ENCODE results near the gene FCN1. TPM values are rescaled to one million over a fixed set of nuclear protein-coding genes. Genes with fewer than 3 reads are reported as not detected.

Gene FCN1
- total RNA-seq, 1 experiment from 2014 or later: not detected

DNA sequence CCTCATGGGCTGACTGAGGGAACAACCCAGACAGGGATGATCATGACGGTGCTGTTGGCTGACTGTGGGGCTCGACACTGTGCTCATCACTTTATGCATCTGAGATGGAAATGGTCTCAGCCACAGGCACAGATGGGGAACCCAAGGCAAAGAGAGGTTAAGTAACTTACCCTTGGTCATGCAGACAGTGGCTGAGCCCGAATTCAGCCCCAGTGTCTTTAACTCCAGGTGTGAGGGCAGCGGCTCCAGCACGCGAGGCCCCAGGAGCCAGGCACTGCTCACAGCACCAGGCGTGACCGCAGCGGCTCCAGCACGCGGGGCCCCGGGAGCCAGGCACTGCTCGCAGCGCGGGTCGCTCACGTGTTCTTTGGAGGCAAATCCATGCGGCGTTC, 45.3 kb upstream of the FCN1 start:
- Histone ChIP-seq H3K27ac (ENCODE audit: low read length) (no peak overlapping the region), H4K20me1 (ENCODE audit: insufficient read depth, low read depth, low read length) (no peaks in the 10 kb centered on the region), H2AFZ (ENCODE audit: low read length) (no peak overlapping the region), H3K27me3 (ENCODE audit: low read length) (no peaks in the 10 kb centered on the region), H3K36me3 (ENCODE audit: insufficient read depth, low read length) (no peaks in the 10 kb centered on the region), H3K4me3 (ENCODE audit: low read length) (no peak overlapping the region), H3K9ac (ENCODE audit: low read length) (no peak overlapping the region), H3K79me2 (ENCODE audit: low read length) (no peaks in the 10 kb centered on the region), H3K4me2 (ENCODE audit: low read depth, low read length, poor library complexity, severe bottlenecking) (no peak overlapping the region), H3K9me3 (ENCODE audit: low read length) (no peaks in the 10 kb centered on the region), H3K4me1 (ENCODE audit: low read length) (no peaks in the 10 kb centered on the region), H3K9me2 (replicated peaks; ENCODE audit: insufficient read depth, low read length) (no peaks in the 10 kb centered on the region)
- DNase-seq: no peak

DNA sequence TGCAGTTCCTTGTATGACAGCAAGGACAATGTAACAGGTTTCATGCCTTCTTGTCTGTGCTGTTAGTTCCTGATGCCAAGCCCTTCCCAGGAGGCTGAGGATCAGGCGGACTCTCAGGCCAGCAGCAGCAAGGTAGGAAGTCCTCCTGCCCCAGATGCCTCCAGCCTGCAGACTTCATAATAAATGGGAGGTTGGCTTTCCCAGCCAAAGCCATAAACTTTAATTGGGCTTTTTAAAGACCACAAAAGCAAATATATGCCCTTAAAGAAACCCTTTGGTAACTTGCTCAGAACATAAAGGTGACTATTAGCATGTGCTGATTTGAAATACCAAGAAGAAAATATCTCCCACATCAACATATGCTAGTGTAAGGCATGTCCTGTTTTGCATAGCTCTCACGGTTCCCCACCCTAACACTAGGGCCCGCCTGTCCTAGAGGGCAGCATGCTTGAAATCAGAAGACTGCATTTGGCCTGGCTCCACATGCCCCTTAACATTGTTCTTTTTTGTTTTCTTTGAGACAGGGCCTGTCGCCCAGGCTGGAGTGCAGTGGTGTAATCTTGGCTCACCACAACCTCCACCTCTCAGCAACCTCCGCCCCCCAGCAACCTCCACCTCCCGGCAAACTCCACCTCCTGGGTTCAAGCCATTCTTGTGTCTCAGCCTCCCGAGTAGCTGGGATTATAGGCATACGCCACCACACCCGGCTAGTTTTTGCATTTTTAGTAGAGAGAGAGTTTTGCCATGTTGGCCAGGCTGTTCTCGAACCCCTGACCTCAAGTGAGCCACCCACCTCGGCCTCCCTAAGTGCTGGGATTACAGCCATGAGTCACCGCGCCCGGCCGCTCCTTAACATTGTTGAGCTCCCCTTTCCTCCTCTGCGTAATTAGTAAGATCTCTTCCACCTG, 44.6 kb upstream of the FCN1 start:
- Histone ChIP-seq H3K79me2 (ENCODE audit: low read length) (no peaks in the 10 kb centered on the region), H3K36me3 (ENCODE audit: insufficient read depth, low read length) (no peaks in the 10 kb centered on the region), H2AFZ (ENCODE audit: low read length) (no peak overlapping the region), H3K4me3 (ENCODE audit: low read length) (no peak overlapping the region), H3K4me2 (ENCODE audit: low read depth, low read length, poor library complexity, severe bottlenecking) (no peak overlapping the region), H3K9ac (ENCODE audit: low read length) (no peak overlapping the region), H3K27ac (ENCODE audit: low read length) (no peak overlapping the region), H3K4me1 (ENCODE audit: low read length) (no peaks in the 10 kb centered on the region), H4K20me1 (ENCODE audit: insufficient read depth, low read depth, low read length) (no peaks in the 10 kb centered on the region), H3K27me3 (ENCODE audit: low read length) (no peaks in the 10 kb centered on the region), H3K9me3 (ENCODE audit: low read length) (no peaks in the 10 kb centered on the region), H3K9me2 (replicated peaks; ENCODE audit: insufficient read depth, low read length) (no peaks in the 10 kb centered on the region)
- DNase-seq: no peak

DNA sequence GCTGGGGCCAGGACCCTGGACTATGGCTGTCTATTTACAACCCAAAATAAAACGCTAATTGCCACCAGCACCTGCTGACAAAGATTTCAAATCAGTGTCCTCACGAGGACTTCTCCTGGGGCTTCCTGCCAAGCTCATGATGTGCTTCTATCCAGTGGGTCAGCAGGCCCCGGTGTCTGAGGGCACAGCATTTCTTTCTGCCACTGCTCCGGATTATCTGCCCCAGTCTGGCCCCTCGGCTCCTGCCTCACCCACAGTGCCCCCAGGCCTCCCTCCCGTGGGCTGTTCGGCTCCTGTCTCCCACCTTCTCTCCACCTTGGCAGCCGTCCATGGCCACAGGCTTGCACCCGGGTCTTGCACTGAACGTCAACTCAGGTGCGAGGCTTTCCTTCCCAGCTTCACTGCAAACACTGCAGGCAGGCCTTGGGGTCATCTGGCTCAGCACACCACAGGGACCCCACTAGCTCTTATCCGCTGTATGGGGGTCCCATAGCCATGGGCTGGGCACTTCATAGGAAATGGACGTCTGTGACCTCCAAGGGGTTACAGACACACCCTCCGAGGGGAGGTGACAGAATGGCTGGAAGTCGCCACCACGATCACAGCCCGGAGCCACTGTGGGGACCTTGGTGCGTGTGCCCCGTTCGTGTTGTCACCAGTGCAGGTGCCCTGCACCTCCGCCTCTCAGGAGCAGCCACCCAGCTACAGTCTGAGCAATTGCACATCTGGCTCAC, 43.8 kb upstream of the FCN1 start:
- H3K36me3 ChIP-seq (ENCODE audit: insufficient read depth, low read length): no peaks in the 10 kb centered on the region
- H3K4me3 ChIP-seq (ENCODE audit: low read length): no peak overlapping the region
- H3K79me2 ChIP-seq (ENCODE audit: low read length): no peaks in the 10 kb centered on the region
- no peak overlapping the region for H3K9ac ChIP-seq (ENCODE audit: low read length)
- no peak overlapping the region for H3K4me2 ChIP-seq (ENCODE audit: low read depth, low read length, poor library complexity, severe bottlenecking)
- H3K9me2 ChIP-seq (replicated peaks; ENCODE audit: insufficient read depth, low read length): no peaks in the 10 kb centered on the region
- DNase-seq: no peak
- H3K9me3 ChIP-seq (ENCODE audit: low read length): no peaks in the 10 kb centered on the region
- no peaks in the 10 kb centered on the region for H3K4me1 ChIP-seq (ENCODE audit: low read length)
- no peaks in the 10 kb centered on the region for H3K27me3 ChIP-seq (ENCODE audit: low read length)
- no peaks in the 10 kb centered on the region for H4K20me1 ChIP-seq (ENCODE audit: insufficient read depth, low read depth, low read length)
- H2AFZ ChIP-seq (ENCODE audit: low read length): no peak overlapping the region
- no peak overlapping the region for H3K27ac ChIP-seq (ENCODE audit: low read length)

DNA sequence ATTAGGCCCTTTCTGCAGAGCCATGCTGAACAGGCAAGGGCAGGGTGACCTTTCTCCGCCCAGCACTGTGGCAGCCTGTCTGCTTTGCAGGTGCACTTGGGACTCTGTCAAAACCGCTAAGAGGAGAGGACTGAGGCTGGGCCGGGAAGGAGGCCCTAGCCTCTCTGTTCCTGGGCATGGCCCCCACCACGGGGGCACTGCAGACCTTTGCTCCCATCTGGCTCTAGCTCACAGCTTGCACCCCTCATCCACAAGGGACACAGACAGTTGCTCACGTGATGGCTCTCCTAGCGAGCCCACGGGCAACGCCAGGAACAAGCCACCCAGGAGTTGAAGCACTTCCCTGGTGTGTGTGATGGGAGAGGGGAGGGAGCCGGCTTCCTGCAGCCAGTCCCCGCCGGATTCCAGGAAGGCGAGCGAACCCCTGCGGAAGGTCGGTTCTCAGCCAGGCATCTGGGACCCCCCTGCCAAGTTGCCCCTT, 43.0 kb upstream of the FCN1 start:
- no peaks in the 10 kb centered on the region for H3K9me3 ChIP-seq (ENCODE audit: low read length)
- no peak for DNase-seq
- H3K4me1 ChIP-seq (ENCODE audit: low read length): no peaks in the 10 kb centered on the region
- no peak overlapping the region for H3K9ac ChIP-seq (ENCODE audit: low read length)
- no peaks in the 10 kb centered on the region for H3K79me2 ChIP-seq (ENCODE audit: low read length)
- no peaks in the 10 kb centered on the region for H3K9me2 ChIP-seq (replicated peaks; ENCODE audit: insufficient read depth, low read length)
- no peaks in the 10 kb centered on the region for H3K36me3 ChIP-seq (ENCODE audit: insufficient read depth, low read length)
- no peaks in the 10 kb centered on the region for H4K20me1 ChIP-seq (ENCODE audit: insufficient read depth, low read depth, low read length)
- no peak overlapping the region for H3K4me2 ChIP-seq (ENCODE audit: low read depth, low read length, poor library complexity, severe bottlenecking)
- H3K27ac ChIP-seq (ENCODE audit: low read length): no peak overlapping the region
- H3K27me3 ChIP-seq (ENCODE audit: low read length): no peaks in the 10 kb centered on the region
- H3K4me3 ChIP-seq (ENCODE audit: low read length): no peak overlapping the region
- H2AFZ ChIP-seq (ENCODE audit: low read length): no peak overlapping the region

DNA sequence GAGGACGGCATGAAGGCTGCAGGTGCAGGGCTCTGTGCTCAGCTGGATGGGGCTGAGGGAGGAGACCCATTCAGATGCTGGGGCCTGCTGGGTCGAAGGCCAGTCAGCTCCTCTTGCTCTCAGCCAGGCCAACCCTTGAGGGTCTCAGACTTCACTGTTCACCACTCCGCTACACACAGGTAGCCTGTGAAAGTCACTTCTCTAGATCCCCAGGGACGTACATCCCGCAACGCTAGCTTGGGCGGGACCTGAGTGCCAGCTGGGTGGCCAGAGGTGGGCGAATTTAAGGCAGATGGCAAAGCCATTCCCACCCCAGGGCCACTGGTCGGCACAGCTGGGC, 42.2 kb upstream of the FCN1 start:
- Histone ChIP-seq H3K36me3 (ENCODE audit: insufficient read depth, low read length) (no peaks in the 10 kb centered on the region), H2AFZ (ENCODE audit: low read length) (no peak overlapping the region), H3K4me3 (ENCODE audit: low read length) (no peak overlapping the region), H3K79me2 (ENCODE audit: low read length) (no peaks in the 10 kb centered on the region), H3K27ac (ENCODE audit: low read length) (no peak overlapping the region), H3K4me1 (ENCODE audit: low read length) (no peaks in the 10 kb centered on the region), H3K27me3 (ENCODE audit: low read length) (no peaks in the 10 kb centered on the region), H4K20me1 (ENCODE audit: insufficient read depth, low read depth, low read length) (no peaks in the 10 kb centered on the region), H3K9ac (ENCODE audit: low read length) (no peak overlapping the region), H3K9me3 (ENCODE audit: low read length) (no peaks in the 10 kb centered on the region), H3K4me2 (ENCODE audit: low read depth, low read length, poor library complexity, severe bottlenecking) (no peak overlapping the region), H3K9me2 (replicated peaks; ENCODE audit: insufficient read depth, low read length) (no peaks in the 10 kb centered on the region)
- DNase-seq: no peak

DNA sequence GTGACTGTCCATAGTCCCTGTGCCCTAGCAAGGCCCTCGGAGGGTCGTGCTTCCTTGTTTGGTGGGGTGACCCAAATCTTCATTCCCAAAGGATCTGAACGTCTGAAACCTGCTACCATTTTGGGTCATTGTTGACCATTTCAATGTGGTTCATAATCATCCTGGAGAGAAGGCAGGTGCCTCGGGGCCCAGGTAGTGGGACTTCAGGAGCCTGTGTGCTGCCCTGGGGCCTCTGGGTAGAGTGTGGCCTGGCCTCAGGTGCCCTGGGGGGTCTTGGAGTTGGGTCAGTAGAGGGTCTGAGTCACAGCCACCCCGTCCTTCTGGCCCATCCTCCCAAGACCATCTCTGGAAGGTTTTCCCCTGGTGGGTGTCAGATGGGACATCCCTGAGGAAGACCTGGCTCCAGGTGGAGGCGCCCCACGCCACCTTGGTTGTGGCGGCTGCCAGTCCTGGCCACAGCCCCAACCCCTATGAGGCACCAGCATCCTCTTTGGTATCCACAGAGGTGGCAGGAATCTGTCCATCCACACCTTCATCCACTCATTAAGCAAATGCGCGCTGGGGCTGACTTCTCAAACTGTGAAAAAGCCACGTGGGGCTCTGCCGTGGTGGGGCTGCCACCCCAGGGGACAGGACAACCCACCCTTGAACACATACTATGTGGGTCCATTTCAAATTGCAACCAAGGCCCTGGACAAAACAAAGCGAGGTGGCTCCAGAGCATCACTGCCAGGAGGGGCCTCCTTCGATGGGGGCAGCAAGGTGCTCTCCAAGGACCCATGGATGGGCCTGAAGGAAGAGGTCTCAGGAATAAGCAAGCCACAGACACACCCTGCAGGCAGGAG, 41.6 kb upstream of the FCN1 start:
- Histone ChIP-seq H4K20me1 (ENCODE audit: insufficient read depth, low read depth, low read length) (no peaks in the 10 kb centered on the region), H3K27me3 (ENCODE audit: low read length) (no peaks in the 10 kb centered on the region), H3K36me3 (ENCODE audit: insufficient read depth, low read length) (no peaks in the 10 kb centered on the region), H3K9me3 (ENCODE audit: low read length) (no peaks in the 10 kb centered on the region), H3K4me3 (ENCODE audit: low read length) (no peak overlapping the region), H3K4me1 (ENCODE audit: low read length) (no peaks in the 10 kb centered on the region), H3K9me2 (replicated peaks; ENCODE audit: insufficient read depth, low read length) (no peaks in the 10 kb centered on the region), H2AFZ (ENCODE audit: low read length) (no peak overlapping the region), H3K4me2 (ENCODE audit: low read depth, low read length, poor library complexity, severe bottlenecking) (no peak overlapping the region), H3K79me2 (ENCODE audit: low read length) (no peaks in the 10 kb centered on the region), H3K27ac (ENCODE audit: low read length) (no peak overlapping the region), H3K9ac (ENCODE audit: low read length) (no peak overlapping the region)
- no peak for DNase-seq

DNA sequence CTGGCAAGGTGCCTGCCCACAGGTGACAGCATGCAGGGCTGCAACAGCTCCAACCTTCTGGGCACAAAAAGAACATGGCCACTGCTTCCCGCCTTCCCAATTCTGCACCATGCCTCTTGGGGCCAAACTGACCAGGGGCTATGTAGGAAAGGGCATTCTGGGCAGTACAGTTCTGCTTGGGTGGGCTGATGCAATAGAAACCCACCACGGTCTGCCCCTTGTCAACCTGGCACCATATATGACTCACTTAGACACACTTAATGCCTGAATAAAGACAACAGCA, 40.2 kb upstream of the FCN1 start:
- H3K9me3 ChIP-seq (ENCODE audit: low read length): no peaks in the 10 kb centered on the region
- no peak overlapping the region for H3K27ac ChIP-seq (ENCODE audit: low read length)
- no peak overlapping the region for H2AFZ ChIP-seq (ENCODE audit: low read length)
- no peak for DNase-seq
- no peaks in the 10 kb centered on the region for H3K36me3 ChIP-seq (ENCODE audit: insufficient read depth, low read length)
- no peaks in the 10 kb centered on the region for H3K79me2 ChIP-seq (ENCODE audit: low read length)
- no peak overlapping the region for H3K9ac ChIP-seq (ENCODE audit: low read length)
- H3K27me3 ChIP-seq (ENCODE audit: low read length): no peaks in the 10 kb centered on the region
- H3K4me1 ChIP-seq (ENCODE audit: low read length): no peaks in the 10 kb centered on the region
- H3K4me3 ChIP-seq (ENCODE audit: low read length): no peak overlapping the region
- H4K20me1 ChIP-seq (ENCODE audit: insufficient read depth, low read depth, low read length): no peaks in the 10 kb centered on the region
- H3K4me2 ChIP-seq (ENCODE audit: low read depth, low read length, poor library complexity, severe bottlenecking): no peak overlapping the region
- H3K9me2 ChIP-seq (replicated peaks; ENCODE audit: insufficient read depth, low read length): no peaks in the 10 kb centered on the region

Measured in Karpas-422 (cell line).